Stimulated activated naive B cell treated with anti-CD40 and anti-IgM and Interleukin-4, amounts not matched to agents 10 μg/mL and 1 μg/mL and 100 μg/mL, for 72 hours (primary cell): ENCODE measurements around the gene SPOPL.

Source experiments
- ATAC-seq, 2 donors: fragments of 150-1000 bp; cut with Tn5 transposase; replicated peaks; 2 replicates each; pipeline ENCODE4 v1.10.0; 2021; ENCODE audit warnings: moderate library complexity in 1 of 2
- DNase-seq: peaks from one replicate; pipeline ENCODE4 v3.0.0; 2021
- H3K27ac Mint-ChIP-seq: one replicate; pipeline ENCODE4 v1.8.0; 2022; ENCODE audit warnings: mild to moderate bottlenecking, mixed read lengths
- H3K27me3 Mint-ChIP-seq, 2 donors: one replicate each; pipeline ENCODE4 v1.8.0; 2022; ENCODE audit warnings: mixed read lengths in 2 of 2
- H3K36me3 Mint-ChIP-seq, 2 donors: one replicate each; pipeline ENCODE4 v1.8.0; 2022; ENCODE audit warnings: mixed read lengths in 2 of 2, mild to moderate bottlenecking in 1 of 2
- H3K4me1 Mint-ChIP-seq, 2 donors: one replicate each; pipeline ENCODE4 v1.8.0; 2022; ENCODE audit warnings: mixed read lengths in 2 of 2, mild to moderate bottlenecking in 1 of 2
- H3K4me3 Mint-ChIP-seq, 2 donors: one replicate each; pipeline ENCODE4 v1.8.0; 2022; ENCODE audit warnings: mild to moderate bottlenecking in 2 of 2, mixed read lengths in 2 of 2, moderate library complexity in 1 of 2
- H3K9me3 Mint-ChIP-seq, 2 donors: one replicate each; pipeline ENCODE4 v1.8.0; 2022; ENCODE audit warnings: mixed read lengths in 2 of 2, mild to moderate bottlenecking in 1 of 2

SPOPL gene

DNA sequence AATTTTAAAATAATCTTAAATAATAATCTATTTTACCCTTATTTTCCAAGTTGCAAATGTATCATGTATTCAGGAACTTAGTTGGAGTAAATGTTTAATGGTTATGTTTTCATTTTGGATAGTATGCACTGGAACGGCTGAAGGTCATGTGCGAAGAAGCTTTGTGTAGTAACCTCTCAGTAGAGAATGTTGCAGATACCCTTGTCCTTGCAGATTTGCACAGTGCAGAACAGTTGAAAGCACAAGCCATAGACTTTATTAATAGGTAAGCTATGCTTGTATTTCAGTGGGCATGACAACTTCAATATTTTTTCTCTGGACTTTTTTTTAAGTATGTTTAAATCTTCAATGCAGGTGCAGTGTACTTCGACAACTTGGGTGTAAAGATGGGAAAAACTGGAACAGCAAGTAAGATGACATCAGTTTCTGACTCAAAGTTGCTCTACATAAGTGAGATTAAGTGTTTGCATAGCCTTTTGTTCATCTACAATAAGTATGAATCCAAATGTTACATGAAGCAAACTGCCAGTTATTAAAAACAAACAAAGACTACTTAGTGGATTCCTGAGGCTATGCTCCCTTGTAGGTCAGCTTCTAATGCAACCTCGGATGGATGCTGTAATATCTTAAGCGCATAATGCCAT, 63.1 kb downstream of the SPOPL start:
- Mint-ChIP-seq H3K36me3 (peaks cover 12 to 36% of the 10 kb centered on the region in 2 donors), H3K27ac (no peak overlapping the region), H3K4me3 (no peak overlapping the region), H3K9me3 (no peaks in the 10 kb centered on the region), H3K27me3 (no peaks in the 10 kb centered on the region), H3K4me1 (no peaks in the 10 kb centered on the region)
- no peak for ATAC-seq
- DNase-seq = no peak

DNA sequence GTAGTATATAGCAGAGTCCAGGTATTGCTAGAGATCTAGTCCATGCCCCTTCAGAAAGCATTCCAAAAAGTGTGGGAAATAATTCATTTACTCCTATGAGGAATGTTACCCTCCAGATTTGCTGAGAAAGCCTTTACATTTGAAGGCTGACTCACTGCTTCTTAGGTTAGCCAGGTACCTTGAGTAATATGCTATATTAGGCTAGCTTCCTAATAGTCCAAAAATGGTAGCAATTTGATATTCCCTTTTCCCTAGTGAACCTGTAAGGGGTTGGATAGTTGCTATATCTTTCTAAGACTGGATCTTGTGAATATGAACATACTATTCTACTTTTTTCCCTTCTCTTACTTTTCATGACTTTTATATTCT, 63.6 kb downstream of the SPOPL start:
- H3K27ac Mint-ChIP-seq = no peak overlapping the region
- DNase-seq = no peak
- H3K4me3 Mint-ChIP-seq = no peak overlapping the region
- no peaks in the 10 kb centered on the region for H3K4me1 Mint-ChIP-seq
- H3K36me3 Mint-ChIP-seq = peaks cover 12 to 36% of the 10 kb centered on the region in 2 donors
- ATAC-seq = no peak
- no peaks in the 10 kb centered on the region for H3K9me3 Mint-ChIP-seq
- no peaks in the 10 kb centered on the region for H3K27me3 Mint-ChIP-seq

DNA sequence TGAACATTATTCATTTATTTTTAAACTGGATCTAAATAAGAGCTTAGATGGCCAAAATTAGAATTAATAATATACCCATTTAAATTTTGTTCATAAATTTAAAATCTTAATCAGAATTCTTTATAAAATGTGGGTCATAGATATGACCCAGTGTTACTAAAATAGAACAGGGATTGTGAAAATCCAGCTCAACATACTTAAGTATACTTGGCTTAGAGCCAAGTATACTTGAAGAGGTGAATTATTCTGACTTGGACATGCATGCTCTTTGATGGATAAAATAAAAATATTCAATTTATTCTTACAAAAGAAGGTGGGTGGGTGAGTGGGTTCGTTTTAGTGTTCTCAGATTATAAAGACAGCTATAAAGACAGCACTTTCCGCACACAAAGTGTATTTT, 70.7 kb downstream of the SPOPL start:
- H3K4me1 Mint-ChIP-seq = peaks cover 5 to 15% of the 10 kb centered on the region in 2 donors
- ATAC-seq = no peak
- peaks cover 3 to 10% of the 10 kb centered on the region in 2 donors for H3K9me3 Mint-ChIP-seq
- no peak overlapping the region for H3K27ac Mint-ChIP-seq
- DNase-seq = no peak
- no peak overlapping the region for H3K4me3 Mint-ChIP-seq
- no peaks in the 10 kb centered on the region for H3K27me3 Mint-ChIP-seq
- H3K36me3 Mint-ChIP-seq = peaks cover 27 to 41% of the 10 kb centered on the region in 2 donors

DNA sequence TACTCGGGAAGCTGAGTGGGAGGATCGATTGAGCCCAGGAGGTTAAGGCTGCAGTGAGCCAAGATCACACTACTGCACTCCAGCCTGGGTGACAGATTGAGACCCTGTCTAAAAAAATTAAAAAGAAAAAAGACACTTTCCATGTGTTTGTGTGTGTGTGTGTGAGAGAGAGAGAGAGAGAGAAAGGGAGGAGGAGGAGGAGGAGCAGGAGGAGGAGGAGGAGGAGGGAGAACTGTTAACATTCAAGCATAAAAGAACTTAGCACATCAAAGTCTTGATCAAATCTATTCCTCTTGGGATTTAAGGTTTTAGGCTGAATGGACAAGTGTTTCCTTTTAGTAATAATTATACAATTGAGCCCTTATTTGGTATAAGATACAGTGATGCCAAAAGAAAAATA, 75.5 kb downstream of the SPOPL start:
- H3K36me3 Mint-ChIP-seq = peaks cover 45 to 70% of the 10 kb centered on the region in 2 donors
- DNase-seq (no peak), ATAC-seq (no peak)
- H3K27me3 Mint-ChIP-seq = no peaks in the 10 kb centered on the region
- H3K4me3 Mint-ChIP-seq = no peak overlapping the region
- H3K4me1 Mint-ChIP-seq = peaks cover 7 to 15% of the 10 kb centered on the region in 2 donors
- H3K27ac Mint-ChIP-seq = peak overlapping the region; percentile 80
- H3K9me3 Mint-ChIP-seq = peaks cover 7 to 19% of the 10 kb centered on the region in 2 donors

DNA sequence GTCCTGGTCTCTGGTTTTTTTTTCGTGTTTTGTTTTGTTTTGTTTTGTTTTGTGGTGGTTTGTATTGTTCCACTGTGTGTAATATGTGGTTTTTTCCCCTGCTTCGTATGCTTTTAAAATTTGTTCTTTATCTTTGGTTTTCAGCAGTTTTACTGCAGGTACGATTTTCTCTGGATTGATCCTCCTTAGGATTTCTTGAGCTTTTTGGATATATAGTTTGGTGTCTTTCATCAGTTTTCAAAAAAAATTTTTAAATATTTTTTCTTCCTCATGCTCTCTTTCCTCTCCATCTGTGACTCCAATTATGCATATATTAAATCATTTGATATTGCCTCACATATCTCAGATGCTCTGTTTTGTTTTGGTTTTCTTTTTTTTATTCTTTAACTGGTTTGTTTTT, 78.0 kb downstream of the SPOPL start:
- no peak for DNase-seq
- Mint-ChIP-seq H3K9me3 (peaks cover 7 to 15% of the 10 kb centered on the region in 2 donors), H3K36me3 (peaks cover 45 to 70% of the 10 kb centered on the region in 2 donors), H3K27ac (peak overlapping the region; percentile 59), H3K4me1 (peaks cover 4 to 6% of the 10 kb centered on the region in 2 donors), H3K27me3 (no peaks in the 10 kb centered on the region), H3K4me3 (no peak overlapping the region)
- ATAC-seq = no peak

DNA sequence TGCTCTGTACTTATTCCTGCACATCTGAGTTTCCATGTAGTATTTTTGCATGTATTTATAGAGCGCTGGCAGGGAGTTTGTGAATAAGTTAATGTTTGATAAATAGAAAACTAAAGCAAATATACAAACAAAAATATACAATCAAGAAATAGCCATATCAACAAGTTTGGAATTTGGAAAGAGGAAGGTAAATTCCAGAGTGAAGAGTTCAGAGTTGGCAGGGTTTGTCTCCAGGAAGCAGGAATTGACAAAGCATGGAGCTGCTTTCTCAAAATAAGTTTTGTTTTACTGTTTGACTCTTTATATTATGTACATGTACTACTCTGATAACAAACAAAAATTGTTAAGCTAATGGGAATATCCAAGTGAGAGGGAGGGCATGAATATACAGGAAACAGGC, 80.3 kb downstream of the SPOPL start:
- H3K4me3 Mint-ChIP-seq = no peak overlapping the region
- no peak for DNase-seq
- no peak overlapping the region for H3K27ac Mint-ChIP-seq
- no peak for ATAC-seq
- no peaks in the 10 kb centered on the region for H3K27me3 Mint-ChIP-seq
- peaks cover 32 to 52% of the 10 kb centered on the region in 2 donors for H3K36me3 Mint-ChIP-seq
- peaks cover 4 to 8% of the 10 kb centered on the region in 2 donors for H3K9me3 Mint-ChIP-seq
- peaks cover 0 to 2% of the 10 kb centered on the region in 2 donors for H3K4me1 Mint-ChIP-seq

DNA sequence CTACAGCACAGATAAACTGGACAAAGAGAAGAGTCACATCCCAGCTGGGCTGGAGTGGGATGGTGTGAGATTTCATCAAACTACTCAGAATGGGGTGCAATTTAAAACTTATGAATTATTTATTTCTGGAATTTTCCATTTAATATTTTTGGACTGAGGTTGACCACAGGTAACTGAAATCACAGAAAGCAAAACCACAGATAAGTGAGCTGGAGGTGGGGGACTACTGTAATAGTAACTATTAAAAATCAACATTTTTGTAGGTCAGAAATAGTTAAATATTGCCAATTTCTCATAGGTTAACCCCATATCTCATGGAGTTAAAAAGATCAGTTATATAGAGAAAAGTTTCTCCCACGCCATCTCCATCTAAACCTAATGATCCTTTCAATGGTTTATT, 88.1 kb downstream of the SPOPL start:
- Mint-ChIP-seq H3K36me3 (peaks cover 10 to 18% of the 10 kb centered on the region in 2 donors), H3K4me3 (no peak overlapping the region), H3K27ac (no peak overlapping the region), H3K4me1 (peaks cover 2 to 7% of the 10 kb centered on the region in 2 donors), H3K27me3 (no peaks in the 10 kb centered on the region), H3K9me3 (no peaks in the 10 kb centered on the region)
- no peak for ATAC-seq
- DNase-seq = no peak

DNA sequence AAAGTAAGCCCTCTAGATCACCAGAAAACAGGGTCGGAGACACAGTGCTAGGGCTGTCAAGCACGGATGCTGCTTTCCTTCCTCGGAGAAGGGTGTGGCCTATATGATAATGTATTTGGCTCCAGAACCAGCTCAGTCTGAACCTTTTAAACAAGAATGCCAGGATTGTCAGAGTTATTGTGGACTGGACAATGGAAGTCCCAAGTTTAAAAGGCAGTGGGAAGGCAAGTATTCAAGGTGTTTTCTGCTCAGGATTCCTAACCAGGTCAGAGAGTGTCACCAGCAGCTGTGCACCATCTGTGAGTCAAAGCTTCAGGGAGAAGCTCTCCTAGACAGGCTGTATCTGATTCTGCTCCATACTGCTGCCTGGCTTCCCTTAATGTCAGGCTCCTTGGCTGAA, 94.8 kb downstream of the SPOPL start:
- Mint-ChIP-seq H3K4me1 (no peaks in the 10 kb centered on the region), H3K27ac (no peak overlapping the region), H3K9me3 (no peaks in the 10 kb centered on the region), H3K27me3 (no peaks in the 10 kb centered on the region), H3K4me3 (no peak overlapping the region), H3K36me3 (peaks cover 9 to 25% of the 10 kb centered on the region in 2 donors)
- DNase-seq (no peak), ATAC-seq (no peak)

DNA sequence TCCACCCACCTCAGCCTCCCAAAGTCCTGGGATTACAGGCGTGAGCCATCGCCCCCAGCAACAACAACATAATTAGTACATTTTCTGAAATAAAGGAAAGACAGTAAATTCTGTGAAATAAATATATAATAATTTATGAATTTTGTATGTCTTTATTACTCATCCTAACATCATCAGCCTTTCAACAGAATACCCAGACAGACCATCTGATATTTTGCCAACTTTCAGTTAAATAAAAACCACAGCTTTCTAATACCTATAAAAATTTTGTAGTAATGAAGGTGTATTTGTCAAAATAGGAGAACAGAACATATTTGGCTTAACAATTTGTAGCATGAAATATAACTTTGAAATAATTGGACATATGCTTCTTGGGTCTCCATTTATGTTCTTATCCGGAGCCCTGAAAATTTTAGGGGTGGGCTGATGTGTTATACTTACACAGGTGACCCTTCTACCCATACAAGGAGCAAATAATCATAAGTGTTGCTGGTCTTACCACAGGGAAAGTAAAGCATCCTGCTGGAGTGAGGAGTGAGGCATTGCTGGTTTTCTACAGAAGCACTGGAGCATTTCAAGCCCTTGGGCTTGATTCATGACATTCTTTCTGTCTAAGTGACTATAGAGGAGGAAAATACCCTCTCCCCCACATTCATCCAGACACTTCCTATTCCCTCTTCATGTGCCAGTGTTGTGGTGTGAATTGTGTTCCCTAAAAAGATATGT, 99.3 kb downstream of the SPOPL start:
- no peak for DNase-seq
- Mint-ChIP-seq H3K27me3 (no peaks in the 10 kb centered on the region), H3K4me1 (no peaks in the 10 kb centered on the region), H3K4me3 (no peak overlapping the region), H3K9me3 (no peaks in the 10 kb centered on the region), H3K36me3 (peaks cover 7 to 17% of the 10 kb centered on the region in 2 donors), H3K27ac (no peak overlapping the region)
- no peak for ATAC-seq

DNA sequence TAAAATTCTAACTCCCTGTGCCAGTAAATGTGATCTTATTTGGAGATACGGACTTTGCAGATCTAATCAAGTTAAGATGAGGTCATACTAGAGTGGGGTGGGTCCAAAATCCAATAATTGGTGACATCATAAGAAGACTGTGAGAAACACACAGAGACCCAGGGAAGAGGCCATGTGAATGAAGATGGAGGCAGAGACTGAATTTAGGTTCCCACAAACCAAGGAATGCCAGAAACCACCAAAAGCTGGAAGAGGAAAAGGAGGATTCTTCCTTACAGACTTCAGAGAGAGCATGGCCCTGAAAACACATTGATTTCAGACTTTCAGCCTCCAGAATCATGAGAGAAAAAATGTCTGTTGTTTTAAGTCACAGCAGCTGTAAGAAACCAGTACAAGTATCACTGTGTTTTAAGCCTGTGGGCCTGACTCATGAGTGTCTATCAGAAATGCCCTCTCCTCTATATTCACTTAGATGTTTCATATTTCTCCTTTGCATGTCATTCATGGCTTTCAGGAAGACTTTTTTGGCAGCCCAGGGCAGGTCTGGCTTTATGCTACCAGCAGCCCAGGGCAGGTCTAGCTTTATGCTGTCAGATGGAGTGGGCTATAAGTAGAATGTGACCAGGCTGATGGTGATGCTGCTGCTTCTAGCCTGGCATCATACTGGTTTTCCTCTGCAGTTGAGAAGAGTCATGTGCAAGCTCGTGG, 100.0 kb downstream of the SPOPL start:
- peak overlapping the region; percentile 38 for H3K27ac Mint-ChIP-seq

DNA sequence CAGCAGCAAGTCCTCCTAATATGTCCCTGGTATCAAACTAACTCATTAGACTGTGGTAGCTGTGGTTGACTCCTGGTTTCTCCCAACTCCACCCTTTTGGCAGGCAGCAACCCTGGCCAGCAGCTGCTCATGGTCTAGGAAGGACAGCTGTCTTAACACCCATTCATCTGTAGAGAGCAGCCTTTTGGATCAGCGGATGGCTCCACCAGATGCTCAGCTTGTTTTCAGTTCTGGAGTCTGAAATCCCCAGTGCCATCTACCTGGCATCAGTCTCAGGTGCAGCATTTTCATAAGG, 100.5 kb downstream of the SPOPL start:
- ATAC-seq = no peak
- Mint-ChIP-seq H3K27me3 (no peaks in the 10 kb centered on the region), H3K4me1 (no peaks in the 10 kb centered on the region), H3K36me3 (peaks cover 5 to 7% of the 10 kb centered on the region in 2 donors), H3K4me3 (no peak overlapping the region), H3K9me3 (no peaks in the 10 kb centered on the region), H3K27ac (peak overlapping the region; percentile 38)
- DNase-seq = no peak

More for the DNA sequence above, 100.0 kb downstream of the SPOPL start:
- no peaks in the 10 kb centered on the region for H3K9me3 Mint-ChIP-seq
- no peak overlapping the region for H3K4me3 Mint-ChIP-seq
- H3K36me3 Mint-ChIP-seq = peaks cover 6 to 12% of the 10 kb centered on the region in 2 donors
- H3K27me3 Mint-ChIP-seq = no peaks in the 10 kb centered on the region
- no peak for ATAC-seq
- DNase-seq = no peak
- no peaks in the 10 kb centered on the region for H3K4me1 Mint-ChIP-seq

DNA sequence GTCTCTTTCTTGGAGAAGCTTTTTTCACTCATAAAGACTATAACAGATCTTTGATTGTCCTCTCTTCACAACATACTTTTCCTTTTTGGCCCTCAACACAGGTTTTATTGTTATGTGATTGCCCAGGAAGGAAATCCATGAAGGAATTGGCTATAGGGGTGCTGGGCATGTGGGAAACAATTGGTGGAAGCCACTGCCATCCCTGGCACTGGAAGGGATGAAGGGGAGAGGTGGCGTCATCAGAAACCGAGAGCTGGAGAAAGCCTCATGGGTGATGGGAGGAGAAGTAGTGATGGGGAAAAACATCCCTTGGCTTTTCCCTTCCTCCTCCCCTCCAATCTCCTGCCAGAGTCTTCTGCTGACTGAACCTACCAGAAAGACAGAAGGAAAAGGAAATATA, 106.2 kb downstream of the SPOPL start:
- peaks cover 0 to 3% of the 10 kb centered on the region in 2 donors for H3K36me3 Mint-ChIP-seq
- ATAC-seq = no peak
- H3K4me1 Mint-ChIP-seq = no peaks in the 10 kb centered on the region
- H3K27ac Mint-ChIP-seq = no peak overlapping the region
- H3K9me3 Mint-ChIP-seq = no peaks in the 10 kb centered on the region
- no peaks in the 10 kb centered on the region for H3K27me3 Mint-ChIP-seq
- no peak for DNase-seq
- no peak overlapping the region for H3K4me3 Mint-ChIP-seq

DNA sequence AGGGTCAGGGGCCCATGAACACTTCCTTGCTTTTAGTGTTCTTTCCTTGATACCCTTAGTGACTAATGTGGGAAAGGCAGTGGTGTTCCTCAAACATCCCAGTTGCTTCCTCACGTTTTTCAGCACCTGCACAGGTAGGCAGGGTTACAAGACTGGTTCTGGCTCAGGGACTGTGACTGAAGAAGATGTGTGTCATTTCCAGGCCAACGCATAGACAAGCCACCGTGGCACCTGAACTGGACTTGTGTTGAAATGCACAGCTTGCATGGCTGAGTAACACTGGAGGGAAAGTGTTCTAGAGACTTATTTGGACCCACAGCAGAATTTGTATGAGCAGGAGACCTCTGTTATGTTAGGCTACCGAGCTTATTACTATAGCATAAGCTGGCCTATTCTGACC, 107.9 kb downstream of the SPOPL start:
- no peak for DNase-seq

DNA sequence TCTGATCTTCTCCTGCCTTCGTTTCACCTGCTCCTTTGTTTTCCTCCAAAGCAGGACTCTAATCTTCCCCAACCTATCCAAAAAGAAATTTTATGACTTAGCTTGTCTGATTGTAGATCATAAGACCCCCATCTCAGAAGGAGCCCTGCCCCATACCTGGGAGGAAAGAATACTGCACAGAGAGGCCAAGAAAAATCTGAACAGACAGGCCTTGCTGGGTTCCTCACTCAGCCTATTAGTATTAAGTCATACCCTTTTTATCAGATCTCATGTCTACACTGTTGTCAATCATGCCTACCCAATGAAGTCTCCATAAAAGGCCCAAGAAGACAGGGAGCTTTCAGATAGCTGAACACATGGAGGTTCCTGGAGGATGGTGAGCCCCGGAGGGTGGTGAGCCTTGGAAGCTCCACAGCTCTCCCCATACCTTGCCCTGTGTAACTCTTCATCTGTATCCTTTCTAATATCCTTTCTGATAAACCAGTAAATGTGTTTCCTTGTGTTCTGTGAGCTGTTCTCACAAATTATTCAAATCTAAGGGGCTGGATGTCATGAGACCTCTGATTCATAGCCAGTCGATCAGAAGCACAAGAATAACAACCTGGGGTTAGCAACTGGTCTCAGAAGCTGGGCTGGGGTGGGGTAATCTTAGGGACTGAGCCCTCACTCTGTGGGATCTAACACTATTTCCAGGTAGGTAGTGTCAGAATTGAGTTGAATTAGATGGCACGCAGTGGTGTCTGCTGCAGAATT, 108.8 kb downstream of the SPOPL start:
- Mint-ChIP-seq H3K9me3 (peaks cover 0 to 2% of the 10 kb centered on the region in 2 donors), H3K4me1 (no peaks in the 10 kb centered on the region), H3K27ac (no peak overlapping the region), H3K4me3 (no peak overlapping the region), H3K27me3 (peaks cover 0 to 2% of the 10 kb centered on the region in 2 donors), H3K36me3 (no peaks in the 10 kb centered on the region)
- ATAC-seq = no peak
- no peak for DNase-seq

More for the DNA sequence above, 107.9 kb downstream of the SPOPL start:
- no peaks in the 10 kb centered on the region for H3K27me3 Mint-ChIP-seq
- no peaks in the 10 kb centered on the region for H3K36me3 Mint-ChIP-seq
- no peaks in the 10 kb centered on the region for H3K9me3 Mint-ChIP-seq
- H3K4me1 Mint-ChIP-seq = no peaks in the 10 kb centered on the region
- H3K4me3 Mint-ChIP-seq = no peak overlapping the region
- no peak for ATAC-seq
- H3K27ac Mint-ChIP-seq = no peak overlapping the region
